Lower leg skin (tissue), 3 donors: ENCODE measurements around the gene PIAS3.

Experiments
- CTCF ChIP-seq, 3 donors: fragments of 450-650 bp; IDR thresholded peaks; one replicate each; pipeline ENCODE4 v1.5.1; 2016; ENCODE audit warnings: antibody characterized with exemption in 3 of 3, mild to moderate bottlenecking in 3 of 3, moderate library complexity in 2 of 3
- POLR2A ChIP-seq, 2 donors: fragments of 450-650 bp; IDR thresholded peaks; one replicate each; pipeline ENCODE4 v1.6.1; 2016 to 2017; ENCODE audit warnings: antibody characterized with exemption in 2 of 2, mild to moderate bottlenecking in 1 of 2, moderate library complexity in 1 of 2

DNA sequence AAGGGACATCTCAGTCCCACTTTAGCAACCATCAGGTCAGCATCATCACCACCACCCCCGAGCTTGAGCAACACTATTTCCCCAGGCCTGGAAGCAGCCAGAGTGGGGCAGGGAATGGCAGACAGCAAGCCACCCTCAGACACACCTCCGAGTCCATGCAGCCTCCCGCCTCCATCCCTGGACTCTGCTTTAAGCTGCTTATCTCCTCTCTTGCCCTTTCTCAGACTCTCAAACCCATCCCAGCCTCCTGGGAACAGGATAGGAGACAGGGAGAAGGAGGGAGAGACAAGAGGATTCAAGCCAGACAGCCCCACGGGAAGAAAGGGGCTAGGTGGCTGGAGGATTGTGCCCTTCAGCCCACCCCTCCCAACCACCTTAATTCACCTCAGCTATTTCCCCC, 1.7 kb downstream of the PIAS3 start:
- no peak for TF ChIP-seq POLR2A (IDR thresholded peaks at IDR 0.05)
- no peak for TF ChIP-seq CTCF (IDR thresholded peaks at IDR 0.05)
